ENCODE data around the gene ARHGAP18.

GRCh38 chr6:129662406-129662766 lies 47.6 kb downstream of the ARHGAP18 start:
- TF ChIP-seq POLR2A (IDR thresholded peaks at IDR 0.05) (no peak), CTCF (IDR thresholded peaks at IDR 0.05) (no peak)
